ENCODE data around the gene NXN.

DNA sequence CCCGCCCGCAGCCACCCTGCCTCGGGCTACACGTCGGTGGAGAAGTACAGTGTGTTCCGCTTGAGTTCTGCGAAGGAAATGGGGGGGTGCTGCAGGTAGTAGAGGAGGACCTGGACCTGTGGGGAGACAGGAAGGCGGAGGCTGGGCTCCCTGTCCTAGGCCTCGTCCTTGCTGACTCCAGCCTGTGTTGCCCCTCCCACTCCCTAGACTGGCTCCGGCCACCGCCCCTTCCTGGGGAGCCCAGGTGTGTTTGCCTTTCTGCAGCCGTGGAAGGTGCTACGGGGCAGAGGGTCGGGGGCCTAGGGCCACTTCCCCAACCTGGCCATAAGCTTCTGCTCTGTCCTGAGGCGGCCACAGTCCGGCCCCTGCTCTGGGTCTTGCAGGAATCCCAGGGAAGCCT, 26.5 kb upstream of the NXN start:
- no peak for TF ChIP-seq GATA3 (IDR thresholded peaks at IDR 0.05; ENCODE audit: low read depth, low read length)
- TF ChIP-seq GATA2 (IDR thresholded peaks at IDR 0.05; ENCODE audit: low read depth, low read length) = no peak
